CD14-positive monocyte (primary cell): ENCODE results near the gene GLIPR1. TPM values are rescaled to one million over a fixed set of nuclear protein-coding genes. Genes with fewer than 3 reads are reported as not detected.

Source experiments
- DNase-seq, 3 donors: peaks; one replicate each; pipeline ENCODE4 v3.0.0-alpha.2; 2011 to 2022
- H2AFZ ChIP-seq: 2 replicates; pipeline ENCODE4 v1.6.0; 2012; ENCODE audit warnings: mild to moderate bottlenecking, low read depth, low read length, inconsistent platforms; ENCODE audit not compliant: insufficient read depth, poor library complexity, severe bottlenecking
- H3K27ac ChIP-seq, 2 donors: 1 replicate in 1 of 2; 2 replicates in 1 of 2; pipeline ENCODE4 v1.5.1; 2012 to 2013; ENCODE audit warnings: low read length in 2 of 2, control low read depth in 1 of 2, inconsistent platforms in 1 of 2, low read depth in 1 of 2, mild to moderate bottlenecking in 1 of 2
- H3K27me3 ChIP-seq, 2 donors: one replicate each; pipeline versions ENCODE4 v1.6.0 to v1.6.1; 2011 to 2013; ENCODE audit warnings: low read length in 2 of 2; ENCODE audit not compliant: control insufficient read depth in 2 of 2, insufficient read depth in 2 of 2
- H3K36me3 ChIP-seq, 2 donors: replicated peaks in 1 of 2; 1 replicate in 1 of 2; 2 replicates in 1 of 2; pipeline versions ENCODE4 v1.5.1 to v1.6.1; 2012 to 2013; ENCODE audit warnings: low read length in 2 of 2, control low read depth in 1 of 2, inconsistent platforms in 1 of 2, mild to moderate bottlenecking in 1 of 2; ENCODE audit not compliant: insufficient read depth in 2 of 2, control insufficient read depth in 1 of 2
- H3K4me1 ChIP-seq, 2 donors: 1 replicate in 1 of 2; 2 replicates in 1 of 2; pipeline versions ENCODE4 v1.5.1 to v1.6.1; 2012 to 2013; ENCODE audit warnings: low read length in 2 of 2, control low read depth in 1 of 2, inconsistent platforms in 1 of 2, mild to moderate bottlenecking in 1 of 2, moderate library complexity in 1 of 2; ENCODE audit not compliant: insufficient read depth in 2 of 2, control insufficient read depth in 1 of 2
- H3K4me2 ChIP-seq: replicated peaks from 2 replicates; pipeline ENCODE3; 2012; ENCODE audit warnings: low read length, moderate library complexity, mild to moderate bottlenecking; ENCODE audit not compliant: poor library complexity, severe bottlenecking; ENCODE audit errors: extremely low read depth
- H3K4me3 ChIP-seq, 3 experiments: fragments of 200-600 bp in 1 of 3; sonication (generic) in 1 of 3; replicated peaks in 1 of 3; 1 replicate in 2 of 3; 2 replicates in 1 of 3; pipeline ENCODE4 v1.5.1; 2011 to 2013; ENCODE audit warnings: low read length in 3 of 3, mild to moderate bottlenecking in 3 of 3, control low read depth in 2 of 3, low read depth in 2 of 3, inconsistent platforms in 1 of 3, moderate library complexity in 1 of 3
- H3K79me2 ChIP-seq: 2 replicates; pipeline ENCODE4 v1.6.0; 2012; ENCODE audit warnings: mild to moderate bottlenecking, control low read depth, inconsistent platforms, low read length, moderate library complexity; ENCODE audit not compliant: insufficient read depth
- H3K9ac ChIP-seq: 2 replicates; pipeline ENCODE4 v1.6.0; 2017; ENCODE audit warnings: low read length, mild to moderate bottlenecking; ENCODE audit not compliant: insufficient read depth, poor library complexity, severe bottlenecking
- H3K9me3 ChIP-seq, 2 donors: replicated peaks in 1 of 2; 1 replicate in 1 of 2; 2 replicates in 1 of 2; pipeline versions ENCODE4 v1.5.1 to v1.6.1; 2012 to 2013; ENCODE audit warnings: low read length in 2 of 2, control low read depth in 1 of 2; ENCODE audit not compliant: control insufficient read depth in 1 of 2, insufficient read depth in 1 of 2
- H4K20me1 ChIP-seq: 2 replicates; pipeline ENCODE4 v1.6.0; 2012; ENCODE audit warnings: mild to moderate bottlenecking, low read length, control low read depth, moderate library complexity; ENCODE audit not compliant: insufficient read depth
- H3K27ac Mint-ChIP-seq, 7 donors: one replicate each; pipeline ENCODE4 v1.8.0; 2020; ENCODE audit warnings: mild to moderate bottlenecking in 7 of 7, mixed read lengths in 7 of 7, moderate library complexity in 6 of 7, inconsistent platforms in 2 of 7
- H3K27me3 Mint-ChIP-seq, 3 donors: one replicate each; pipeline ENCODE4 v1.8.0; 2021 to 2022; ENCODE audit warnings: low read depth in 3 of 3, mild to moderate bottlenecking in 3 of 3, mixed read lengths in 3 of 3, moderate library complexity in 3 of 3, inconsistent platforms in 1 of 3
- H3K36me3 Mint-ChIP-seq, 2 donors: one replicate each; pipeline ENCODE4 v1.8.0; 2020; ENCODE audit warnings: mixed read lengths in 2 of 2, inconsistent platforms in 1 of 2, mild to moderate bottlenecking in 1 of 2
- H3K4me1 Mint-ChIP-seq: one replicate; pipeline ENCODE4 v1.8.0; 2020; ENCODE audit warnings: mild to moderate bottlenecking, mixed read lengths
- H3K4me3 Mint-ChIP-seq, 2 donors: one replicate each; pipeline ENCODE4 v1.8.0; 2020; ENCODE audit warnings: mild to moderate bottlenecking in 2 of 2, mixed read lengths in 2 of 2, moderate library complexity in 1 of 2
- H3K9me3 Mint-ChIP-seq, 7 donors: one replicate each; pipeline ENCODE4 v1.8.0; 2020 to 2022; ENCODE audit warnings: mixed read lengths in 7 of 7, mild to moderate bottlenecking in 6 of 7, moderate library complexity in 6 of 7, inconsistent platforms in 2 of 7
- WGBS: methylation state at CpG from one replicate; pipeline ENCODE4 v1.1.5; 2013; ENCODE audit warnings: missing lambda C conversion rate; ENCODE audit not compliant: insufficient coverage; 5-methylcytosine and 5-hydroxymethylcytosine counted together
- intact Hi-C, 2 donors: fragments of 100-400 bp; cut with micrococcal nuclease; formaldehyde crosslinking; loops; one replicate each; pipeline versions ENCODE4 v1.15.0 to v1.15.1; 2023
- polyA plus RNA-seq, 3 donors: library from polyadenylated mRNA; depleted of rRNA in 1 of 3; unstranded in 2 of 3; stranded (reverse) in 1 of 3; fragments of 300-500 nt in 2 of 3; fragments of >200 nt in 1 of 3; fragmentation: Illumina TruSeq in 2 of 3; gene quantifications; 1 replicate in 2 of 3; 2 replicates in 1 of 3; pipeline ENCODE4 v1.2.3, GENCODE V29; 2012 to 2021
- TF ChIP-seq, protein P1 (sequence below): fragments of 200-600 bp; IDR thresholded peaks from one replicate; pipeline ENCODE4 v1.8.0; 2022; ENCODE audit warnings: antibody characterized with exemption, mild to moderate bottlenecking

The GLIPR1 gene
- polyA plus RNA-seq, 3 donors, result 200 to 794 (median 687) TPM

GRCh38 chr12:75548879-75549278, 68.3 kb downstream of the GLIPR1 start:
- TF ChIP-seq, protein P1, sequence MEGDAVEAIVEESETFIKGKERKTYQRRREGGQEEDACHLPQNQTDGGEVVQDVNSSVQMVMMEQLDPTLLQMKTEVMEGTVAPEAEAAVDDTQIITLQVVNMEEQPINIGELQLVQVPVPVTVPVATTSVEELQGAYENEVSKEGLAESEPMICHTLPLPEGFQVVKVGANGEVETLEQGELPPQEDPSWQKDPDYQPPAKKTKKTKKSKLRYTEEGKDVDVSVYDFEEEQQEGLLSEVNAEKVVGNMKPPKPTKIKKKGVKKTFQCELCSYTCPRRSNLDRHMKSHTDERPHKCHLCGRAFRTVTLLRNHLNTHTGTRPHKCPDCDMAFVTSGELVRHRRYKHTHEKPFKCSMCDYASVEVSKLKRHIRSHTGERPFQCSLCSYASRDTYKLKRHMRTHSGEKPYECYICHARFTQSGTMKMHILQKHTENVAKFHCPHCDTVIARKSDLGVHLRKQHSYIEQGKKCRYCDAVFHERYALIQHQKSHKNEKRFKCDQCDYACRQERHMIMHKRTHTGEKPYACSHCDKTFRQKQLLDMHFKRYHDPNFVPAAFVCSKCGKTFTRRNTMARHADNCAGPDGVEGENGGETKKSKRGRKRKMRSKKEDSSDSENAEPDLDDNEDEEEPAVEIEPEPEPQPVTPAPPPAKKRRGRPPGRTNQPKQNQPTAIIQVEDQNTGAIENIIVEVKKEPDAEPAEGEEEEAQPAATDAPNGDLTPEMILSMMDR, result no peak
- Mint-ChIP-seq H3K36me3 (no peaks in the 10 kb centered on the region), H3K4me1 (no peaks in the 10 kb centered on the region), H3K27me3 (peaks cover 4 to 8% (median 5%) of the 10 kb centered on the region in 3 donors), H3K4me3 (no peak overlapping the region), H3K27ac (no peak overlapping the region), H3K9me3 (no peaks in the 10 kb centered on the region)
- no peaks in the 10 kb centered on the region for H3K27me3 ChIP-seq
- no peaks in the 10 kb centered on the region for H3K4me1 ChIP-seq
- H3K27ac ChIP-seq, result no peak overlapping the region
- H3K79me2 ChIP-seq, result no peaks in the 10 kb centered on the region
- no peak for DNase-seq
- H3K9ac ChIP-seq, result no peak overlapping the region
- no peaks in the 10 kb centered on the region for H3K36me3 ChIP-seq
- H3K4me3 ChIP-seq, result no peak overlapping the region
- H3K4me2 ChIP-seq, result no peak overlapping the region
- H2AFZ ChIP-seq, result no peak overlapping the region
- no peaks in the 10 kb centered on the region for H4K20me1 ChIP-seq
- intact Hi-C loops, result no loop called here
- no CpG with 5 or more reads among the region's 1 CpG for WGBS
- H3K9me3 ChIP-seq, result no peaks in the 10 kb centered on the region

GRCh38 chr12:75549989-75550388, 69.4 kb downstream of the GLIPR1 start:
- H3K9me3 Mint-ChIP-seq, result no peaks in the 10 kb centered on the region
- WGBS, result no CpG with 5 or more reads among the region's 2 CpGs

More at GRCh38 chr12:75549989-75550388, 69.4 kb downstream of the GLIPR1 start:
- no peak overlapping the region for H2AFZ ChIP-seq
- no peak overlapping the region for H3K27ac ChIP-seq
- no peaks in the 10 kb centered on the region for H3K4me1 ChIP-seq
- H3K79me2 ChIP-seq, result no peaks in the 10 kb centered on the region
- H3K4me3 ChIP-seq, result no peak overlapping the region
- Mint-ChIP-seq H3K27ac (no peak overlapping the region), H3K27me3 (peaks cover 4 to 8% (median 5%) of the 10 kb centered on the region in 3 donors), H3K4me1 (no peaks in the 10 kb centered on the region), H3K36me3 (no peaks in the 10 kb centered on the region), H3K4me3 (no peak overlapping the region)
- intact Hi-C loops, result no loop called here
- H3K9ac ChIP-seq, result no peak overlapping the region
- DNase-seq, result no peak
- TF ChIP-seq, protein P1, result no peak
- no peak overlapping the region for H3K4me2 ChIP-seq
- H3K36me3 ChIP-seq, result no peaks in the 10 kb centered on the region
- H3K27me3 ChIP-seq, result no peaks in the 10 kb centered on the region
- H4K20me1 ChIP-seq, result no peaks in the 10 kb centered on the region
- H3K9me3 ChIP-seq, result no peaks in the 10 kb centered on the region
